GM12878 (cell line): ENCODE measurements around the gene DHRS1.

Experiments used
- CBX3 ChIP-seq: fragments of 200-600 bp; sonication (generic); IDR thresholded peaks from 2 replicates; pipeline ENCODE4 v1.6.1; 2016; ENCODE audit warnings: low read depth, borderline replicate concordance
- CEBPZ ChIP-seq: fragments of 150-350 bp; IDR thresholded peaks from 2 replicates; pipeline ENCODE4 v1.6.1; 2016; ENCODE audit warnings: low read depth, low read length
- CTCF ChIP-seq, 3 experiments: IDR thresholded peaks in 2 of 3; conservative IDR thresholded peaks in 1 of 3; 2 replicates each; pipeline ENCODE4 v1.5.1; 2011; ENCODE audit warnings: low read depth in 3 of 3, low read length in 3 of 3, mild to moderate bottlenecking in 3 of 3, control low read depth in 2 of 3, moderate library complexity in 2 of 3, inconsistent platforms in 1 of 3, mixed read lengths in 1 of 3; ENCODE audit not compliant: control insufficient read depth in 2 of 3, insufficient read depth in 1 of 3; ENCODE audit errors: extremely low read depth in 1 of 3
- EP300 ChIP-seq, 2 experiments: fragments of 150-350 bp in 1 of 2; IDR thresholded peaks; 2 replicates each; pipeline ENCODE4 v1.6.1; 2011 to 2012; ENCODE audit warnings: low read depth in 2 of 2, low read length in 2 of 2, borderline replicate concordance in 1 of 2, improper control_type of control experiment in 1 of 2, inconsistent platforms in 1 of 2; ENCODE audit not compliant: control insufficient read depth in 1 of 2
- EZH2 ChIP-seq: IDR thresholded peaks from 2 replicates; pipeline ENCODE4 v1.6.1; 2012; ENCODE audit warnings: low read depth, mild to moderate bottlenecking, control low read depth, inconsistent platforms, low read length, borderline replicate concordance; ENCODE audit not compliant: control insufficient read depth
- HDGF ChIP-seq: fragments of 450-650 bp; IDR thresholded peaks from 2 replicates; pipeline ENCODE4 v1.6.1; 2016; ENCODE audit warnings: antibody characterized with exemption
- NRF1 ChIP-seq: conservative IDR thresholded peaks from 2 replicates; pipeline ENCODE4 v1.6.1; 2011; ENCODE audit warnings: mild to moderate bottlenecking, low read depth, low read length, improper control_type of control experiment
- POLR2AphosphoS2 ChIP-seq: IDR thresholded peaks from 2 replicates; pipeline ENCODE4 v1.6.1; 2011; ENCODE audit warnings: low read depth, mild to moderate bottlenecking, low read length, improper control_type of control experiment, moderate library complexity
- ZBTB33 ChIP-seq: fragments of 450-650 bp; IDR thresholded peaks from 2 replicates; pipeline ENCODE4 v1.6.1; 2017; ENCODE audit warnings: mild to moderate bottlenecking

GRCh38 chr14:24322672-24323071 is 23.1 kb upstream of the DHRS1 start:
- TF ChIP-seq CTCF (IDR thresholded peaks at IDR 0.05 in 2 of 3, conservative IDR thresholded peaks at IDR 0.05 in 1 of 3; ENCODE audit: control insufficient read depth in 2 of 3, extremely low read depth in 1 of 3, insufficient read depth in 1 of 3, low read depth in 3 of 3, low read length in 3 of 3) = no peak
- no peak for TF ChIP-seq POLR2AphosphoS2
- TF ChIP-seq EZH2 = no peak
- no peak for TF ChIP-seq EP300 (IDR thresholded peaks at IDR 0.05; ENCODE audit: borderline replicate concordance in 1 of 2, control insufficient read depth in 1 of 2, low read depth in 2 of 2, low read length in 2 of 2)
- TF ChIP-seq NRF1 = no peak
- no peak for TF ChIP-seq HDGF
- no peak for TF ChIP-seq CEBPZ
- TF ChIP-seq CBX3 = no peak
- no peak for TF ChIP-seq ZBTB33
